Stimulated activated naive CD8-positive, alpha-beta T cell treated with anti-CD3 and anti-CD28 coated beads, Interleukin-15, Interleukin-2, amounts not matched to agents 100 ng/mL and 50 ng/mL, for 24 hours (primary cell): ENCODE data around the gene DHX16.

Experiments used
- H3K27ac Mint-ChIP-seq: one replicate; pipeline ENCODE4 v1.8.0; 2021; ENCODE audit warnings: mild to moderate bottlenecking, mixed read lengths
- H3K27me3 Mint-ChIP-seq: one replicate; pipeline ENCODE4 v1.8.0; 2021; ENCODE audit warnings: mixed read lengths
- H3K36me3 Mint-ChIP-seq: one replicate; pipeline ENCODE4 v1.8.0; 2021; ENCODE audit warnings: low read depth, mixed read lengths
- H3K4me1 Mint-ChIP-seq: one replicate; pipeline ENCODE4 v1.8.0; 2021; ENCODE audit warnings: low read depth, mixed read lengths
- H3K4me3 Mint-ChIP-seq: one replicate; pipeline ENCODE4 v1.8.0; 2021; ENCODE audit warnings: mild to moderate bottlenecking, mixed read lengths
- H3K9me3 Mint-ChIP-seq: one replicate; pipeline ENCODE4 v1.8.0; 2021; ENCODE audit warnings: mixed read lengths

DHX16 gene

DNA sequence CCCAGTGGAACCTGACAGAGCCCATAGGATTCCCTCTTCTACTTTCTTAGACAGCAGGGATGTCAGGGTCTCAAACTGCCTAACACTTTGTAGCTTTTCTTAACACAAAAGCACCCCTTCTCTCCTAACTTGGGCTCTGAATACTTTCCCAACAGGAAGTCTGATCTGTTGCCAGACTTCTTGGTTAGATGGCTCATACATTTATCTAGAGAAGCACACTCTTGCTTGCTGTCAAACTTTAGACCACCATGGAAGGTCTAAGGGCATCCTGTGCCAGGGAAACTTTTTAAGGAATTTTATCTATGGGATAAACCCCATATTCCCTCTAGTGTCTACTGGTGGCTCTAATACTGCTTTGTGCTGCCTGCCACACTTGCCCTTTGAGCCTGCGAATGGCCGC, 29.1 kb downstream of the DHX16 start:
- Mint-ChIP-seq H3K36me3 (peaks cover 39% of the 10 kb centered on the region), H3K4me1 (peaks cover 41% of the 10 kb centered on the region), H3K9me3 (no peaks in the 10 kb centered on the region), H3K27ac (no peak overlapping the region), H3K4me3 (no peak overlapping the region), H3K27me3 (no peaks in the 10 kb centered on the region)

- Mint-ChIP-seq H3K27me3 (no peaks in the 10 kb centered on the region), H3K9me3 (no peaks in the 10 kb centered on the region), H3K36me3 (peaks cover 38% of the 10 kb centered on the region), H3K4me1 (peaks cover 27% of the 10 kb centered on the region), H3K4me3 (no peak overlapping the region), H3K27ac (peak overlapping the region; percentile 50)
Observed at GRCh38 chr6:30641048-30641447, 31.8 kb downstream of the DHX16 start.

GRCh38 chr6:30640481-30640880, 32.3 kb downstream of the DHX16 start:
- Mint-ChIP-seq H3K4me3 (no peak overlapping the region), H3K4me1 (peaks cover 22% of the 10 kb centered on the region), H3K27ac (no peak overlapping the region), H3K36me3 (peaks cover 39% of the 10 kb centered on the region), H3K27me3 (no peaks in the 10 kb centered on the region), H3K9me3 (no peaks in the 10 kb centered on the region)

GRCh38 chr6:30635834-30636233, 37.0 kb downstream of the DHX16 start:
- Mint-ChIP-seq H3K36me3 (peaks cover 36% of the 10 kb centered on the region), H3K27me3 (no peaks in the 10 kb centered on the region), H3K9me3 (no peaks in the 10 kb centered on the region), H3K27ac (no peak overlapping the region), H3K4me1 (peaks cover 9% of the 10 kb centered on the region), H3K4me3 (no peak overlapping the region)

DNA sequence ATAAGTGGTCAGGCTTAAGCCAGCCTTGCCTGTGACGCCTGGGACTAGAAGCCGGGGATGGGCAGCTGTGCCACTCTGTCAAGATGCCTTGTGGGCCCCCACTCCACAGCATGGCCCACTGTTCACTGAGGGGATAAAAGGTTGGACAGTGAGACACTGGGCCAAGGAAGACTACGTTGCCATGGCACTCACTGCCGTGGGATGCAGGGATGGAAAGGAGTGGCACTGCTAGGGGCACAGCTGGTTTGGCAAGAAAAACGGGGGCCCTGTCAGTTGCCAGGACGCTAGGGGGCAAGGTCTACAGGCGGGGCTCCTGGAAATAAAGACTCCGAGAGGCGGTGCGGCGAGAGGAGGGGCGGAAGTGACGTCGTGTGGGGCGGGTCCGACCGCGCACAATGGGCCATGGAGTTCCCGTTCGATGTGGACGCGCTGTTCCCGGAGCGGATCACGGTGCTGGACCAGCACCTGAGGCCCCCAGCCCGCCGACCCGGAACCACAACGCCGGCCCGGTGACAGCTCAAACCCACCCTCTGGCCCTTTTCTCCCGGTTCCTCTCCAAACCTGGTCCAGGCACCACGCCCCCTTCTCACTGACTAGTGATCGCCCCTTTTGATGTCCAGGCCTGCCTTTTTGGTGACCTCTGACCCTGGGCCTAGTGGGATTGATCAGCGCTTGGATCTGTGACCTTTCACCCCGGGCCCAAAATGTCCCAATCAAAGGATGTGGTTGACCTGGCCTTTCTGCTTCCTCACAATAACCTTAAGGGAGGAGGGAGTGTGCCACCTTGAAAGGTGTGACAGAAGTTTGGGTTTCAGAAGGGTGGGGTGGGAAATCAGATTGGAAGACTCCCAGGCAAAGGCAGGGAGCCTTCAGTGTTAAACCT, 46.1 kb downstream of the DHX16 start, which contains the start of gene ATAT1:
TSS of gene ATAT1 (plus strand) at position 391 of the 883 bp plus-strand sequence.
- no peaks in the 10 kb centered on the region for H3K9me3 Mint-ChIP-seq
- H3K4me3 Mint-ChIP-seq, result peak within 1 kb of the TSS; percentile 90
- peaks cover 53% of the 10 kb centered on the region for H3K36me3 Mint-ChIP-seq
- no peaks in the 10 kb centered on the region for H3K27me3 Mint-ChIP-seq
- peaks cover 22% of the 10 kb centered on the region for H3K4me1 Mint-ChIP-seq
- peak within 1 kb of the TSS; percentile 88 for H3K27ac Mint-ChIP-seq

GRCh38 chr6:30625511-30625910, 47.3 kb downstream of the DHX16 start:
- H3K9me3 Mint-ChIP-seq, result no peaks in the 10 kb centered on the region
- no peak overlapping the region for H3K4me3 Mint-ChIP-seq
- H3K4me1 Mint-ChIP-seq, result peaks cover 22% of the 10 kb centered on the region
- H3K27ac Mint-ChIP-seq, result no peak overlapping the region
- peaks cover 51% of the 10 kb centered on the region for H3K36me3 Mint-ChIP-seq
- no peaks in the 10 kb centered on the region for H3K27me3 Mint-ChIP-seq

- Mint-ChIP-seq H3K27me3 (peaks cover 3% of the 10 kb centered on the region), H3K9me3 (no peaks in the 10 kb centered on the region), H3K27ac (peak overlapping the region; percentile 99), H3K36me3 (peaks cover 68% of the 10 kb centered on the region), H3K4me1 (peaks cover 34% of the 10 kb centered on the region), H3K4me3 (peak overlapping the region; percentile 96)
Observed at GRCh38 chr6:30619561-30619960, 53.2 kb downstream of the DHX16 start.

DNA sequence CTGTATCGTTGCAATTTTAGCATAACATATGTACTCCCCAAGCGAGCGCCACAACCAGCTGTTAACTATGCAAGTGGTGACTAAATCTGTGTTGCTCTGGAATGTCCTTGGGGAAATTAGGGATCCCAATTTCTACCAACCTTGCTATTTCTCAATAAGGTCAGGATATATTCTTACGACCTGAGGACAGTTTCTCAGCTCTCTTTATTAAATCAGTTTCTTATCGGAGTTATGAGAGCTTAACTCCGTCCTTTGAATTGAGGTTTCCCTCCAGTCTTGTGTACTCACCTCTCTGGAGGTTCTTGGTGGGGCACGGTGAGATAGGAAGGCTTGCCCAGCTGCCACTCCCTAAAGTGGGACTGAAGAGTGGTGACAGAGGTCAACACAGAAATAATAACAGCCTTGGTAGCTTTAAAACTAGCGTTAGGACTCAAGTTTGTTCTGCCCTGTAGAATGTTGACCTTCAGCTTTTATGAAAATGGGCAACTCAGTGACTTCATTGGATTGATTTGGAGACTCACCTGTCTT, 54.5 kb downstream of the DHX16 start:
- Mint-ChIP-seq H3K9me3 (no peaks in the 10 kb centered on the region), H3K27me3 (peaks cover 3% of the 10 kb centered on the region), H3K36me3 (peaks cover 75% of the 10 kb centered on the region), H3K27ac (peak overlapping the region; percentile 99), H3K4me1 (peaks cover 46% of the 10 kb centered on the region), H3K4me3 (peak overlapping the region; percentile 96)

DNA sequence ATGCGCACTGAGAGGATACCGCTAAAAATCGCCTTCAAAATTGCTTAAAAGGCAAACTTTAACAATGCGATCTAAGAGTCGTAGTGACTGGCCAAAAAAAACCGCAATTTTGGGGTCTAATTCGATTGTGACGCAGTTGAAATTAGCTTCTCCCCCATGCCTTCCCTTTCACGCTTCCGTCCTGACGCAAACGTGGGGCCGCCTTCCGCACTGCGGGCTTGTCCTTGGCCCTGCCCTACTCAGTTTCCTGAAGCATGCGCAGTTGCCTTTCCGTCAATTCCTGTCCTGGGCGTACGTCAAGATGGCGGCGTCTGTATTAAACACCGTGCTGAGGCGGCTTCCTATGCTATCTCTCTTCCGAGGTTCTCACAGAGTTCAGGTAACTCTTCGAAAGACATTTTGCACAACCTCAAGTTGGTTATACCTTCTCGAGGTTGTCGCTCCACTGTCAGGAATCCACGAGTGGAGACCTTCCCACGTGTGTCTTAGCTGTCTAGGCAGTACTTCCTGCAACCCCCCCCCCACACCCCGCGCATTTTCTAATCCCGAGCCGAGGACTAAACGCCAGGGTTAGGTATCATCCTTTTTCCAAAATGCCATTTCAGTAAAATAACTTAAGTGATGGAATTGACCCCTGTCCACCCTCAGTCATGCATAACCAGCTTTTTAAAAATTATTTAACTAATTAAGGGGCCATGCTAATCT, 55.1 kb downstream of the DHX16 start, which contains the start of gene MRPS18B:
TSS of gene MRPS18B (plus strand) at position 276 of the 705 bp plus-strand sequence. CDS start at position 302, 26 bp downstream.
- H3K4me3 Mint-ChIP-seq, result peak within 1 kb of the TSS; percentile 96
- H3K9me3 Mint-ChIP-seq, result no peaks in the 10 kb centered on the region
- peaks cover 75% of the 10 kb centered on the region for H3K36me3 Mint-ChIP-seq
- H3K27ac Mint-ChIP-seq, result peak within 1 kb of the TSS; percentile 99
- peaks cover 3% of the 10 kb centered on the region for H3K27me3 Mint-ChIP-seq
- peaks cover 52% of the 10 kb centered on the region for H3K4me1 Mint-ChIP-seq

DNA sequence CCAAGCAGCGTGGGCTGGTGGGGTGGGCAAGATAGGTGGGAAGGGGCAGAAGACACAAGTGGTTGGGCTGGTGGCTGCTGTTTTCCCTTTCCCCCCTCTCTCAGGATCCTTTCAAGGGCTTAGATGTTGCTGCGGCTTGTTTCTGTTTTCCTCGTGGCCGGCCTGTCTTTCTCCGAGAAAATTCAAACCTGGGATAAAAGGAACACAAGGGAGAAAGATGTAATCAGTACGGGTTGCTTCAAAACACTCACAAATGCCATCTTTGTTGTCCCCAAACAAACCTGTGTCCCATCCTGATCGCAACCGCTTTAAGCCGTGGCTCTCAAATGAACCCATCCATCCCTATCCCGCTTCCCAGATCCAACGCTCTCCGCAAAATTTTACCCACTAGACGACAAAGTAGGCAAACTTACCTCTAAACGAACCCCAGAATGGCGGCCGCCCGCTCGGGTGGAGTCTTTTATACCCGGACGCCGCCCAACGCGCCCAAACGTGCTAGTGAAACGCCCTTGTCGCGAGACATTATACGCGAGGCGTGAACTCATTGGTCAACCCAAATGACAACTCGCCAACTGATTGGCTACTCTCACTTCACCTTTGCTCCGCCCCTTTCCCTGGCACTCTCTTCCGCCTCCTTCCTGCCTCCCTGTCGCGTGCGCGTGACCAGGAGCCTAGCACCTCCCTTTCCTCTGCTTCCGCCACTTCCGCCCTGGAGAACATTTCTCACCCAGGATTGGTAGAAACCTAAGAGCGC, 55.8 kb downstream of the DHX16 start, which contains the start of gene PPP1R10:
TSS of gene PPP1R10 (minus strand) at position 433 of the 754 bp plus-strand sequence. CDS start 7,299 bp downstream, outside the sequence.
- peak within 1 kb of the TSS; percentile 96 for H3K4me3 Mint-ChIP-seq
- peaks cover 3% of the 10 kb centered on the region for H3K27me3 Mint-ChIP-seq
- peaks cover 76% of the 10 kb centered on the region for H3K36me3 Mint-ChIP-seq
- H3K27ac Mint-ChIP-seq, result peak within 1 kb of the TSS; percentile 99
- no peaks in the 10 kb centered on the region for H3K9me3 Mint-ChIP-seq
- H3K4me1 Mint-ChIP-seq, result peaks cover 59% of the 10 kb centered on the region

DNA sequence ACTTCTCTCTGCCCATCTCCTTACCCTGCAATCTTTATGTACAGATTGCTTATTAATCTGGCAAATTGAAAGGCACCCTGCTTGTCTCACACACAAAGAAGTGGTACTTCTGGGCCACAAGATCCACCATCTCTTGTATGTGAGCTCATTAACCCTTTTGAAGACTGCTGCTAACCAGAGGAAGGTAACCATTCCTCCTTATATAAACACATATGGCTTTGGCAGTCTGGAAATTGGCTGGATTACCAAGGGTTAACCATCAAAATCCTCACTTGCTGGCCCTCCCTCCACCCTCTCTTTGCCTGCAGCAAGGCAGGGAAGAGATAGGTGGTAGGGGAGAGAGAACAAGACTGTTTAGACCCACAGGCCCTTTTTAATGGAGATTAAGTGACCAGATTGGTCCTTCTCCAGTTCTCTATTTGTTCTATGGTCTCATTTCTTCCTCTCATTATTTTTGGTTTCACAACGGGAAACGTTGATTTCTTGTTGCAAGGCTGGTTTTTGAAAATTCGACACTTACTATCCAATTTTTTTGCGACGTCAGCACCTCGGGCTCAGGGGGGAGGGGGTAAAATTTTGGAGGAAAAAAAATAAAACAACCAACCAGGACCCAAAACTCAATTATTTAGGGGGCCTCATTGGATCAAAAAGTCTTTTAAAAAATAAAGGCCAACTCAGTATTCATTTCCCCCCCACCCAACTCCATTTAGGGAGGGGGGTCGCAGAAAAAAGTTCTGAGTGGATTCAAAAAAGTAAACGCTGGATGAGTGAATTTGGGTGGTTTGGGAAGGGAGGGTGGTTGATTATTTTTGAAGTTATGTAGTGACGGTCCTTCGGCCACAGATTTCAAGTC, 56.6 kb downstream of the DHX16 start:
- peak overlapping the region; percentile 99 for H3K27ac Mint-ChIP-seq
- H3K27me3 Mint-ChIP-seq, result peaks cover 3% of the 10 kb centered on the region
- H3K4me3 Mint-ChIP-seq, result peak overlapping the region; percentile 96
- peaks cover 77% of the 10 kb centered on the region for H3K36me3 Mint-ChIP-seq
- H3K9me3 Mint-ChIP-seq, result no peaks in the 10 kb centered on the region
- H3K4me1 Mint-ChIP-seq, result peaks cover 67% of the 10 kb centered on the region

DNA sequence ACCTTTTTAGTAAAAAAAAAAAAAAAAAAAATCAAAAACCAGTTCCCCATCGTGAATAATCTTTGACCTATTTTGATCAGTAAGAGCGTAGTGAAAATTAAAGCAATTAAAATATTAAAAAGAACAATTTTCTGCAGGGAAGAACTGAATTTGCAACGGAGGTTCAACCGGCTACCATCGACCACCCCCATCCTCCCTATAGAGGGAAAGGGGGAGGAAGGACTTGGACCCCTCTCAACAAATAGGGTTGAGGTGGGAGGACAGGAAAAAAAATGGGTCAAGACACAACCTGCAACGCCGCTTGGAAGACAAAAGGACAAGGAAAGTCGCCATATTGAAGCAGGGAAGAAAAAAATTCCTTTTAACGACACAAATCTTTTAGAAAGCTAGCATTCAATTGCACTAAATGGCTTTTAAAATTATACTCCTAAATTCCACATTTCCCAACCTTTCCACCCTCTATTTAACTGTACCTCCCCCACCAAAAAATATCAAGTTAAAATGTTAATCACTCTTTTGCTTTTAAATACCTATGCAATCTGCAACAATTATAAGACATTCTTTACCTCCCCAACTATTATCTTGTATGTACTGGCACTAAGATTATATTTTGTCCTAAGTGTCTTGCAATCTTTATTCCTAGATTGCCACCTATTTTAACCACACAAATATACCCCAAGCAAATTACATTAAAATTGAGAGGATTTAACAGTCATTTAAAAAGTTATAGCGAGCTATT, 57.4 kb downstream of the DHX16 start:
- peaks cover 75% of the 10 kb centered on the region for H3K4me1 Mint-ChIP-seq
- H3K4me3 Mint-ChIP-seq, result peak overlapping the region; percentile 96
- H3K9me3 Mint-ChIP-seq, result no peaks in the 10 kb centered on the region
- peaks cover 3% of the 10 kb centered on the region for H3K27me3 Mint-ChIP-seq
- H3K36me3 Mint-ChIP-seq, result peaks cover 84% of the 10 kb centered on the region
- H3K27ac Mint-ChIP-seq, result peak overlapping the region; percentile 99

- H3K27me3 Mint-ChIP-seq, result peaks cover 3% of the 10 kb centered on the region
- H3K36me3 Mint-ChIP-seq, result peaks cover 88% of the 10 kb centered on the region
- H3K27ac Mint-ChIP-seq, result peak overlapping the region; percentile 99
- H3K4me1 Mint-ChIP-seq, result peaks cover 79% of the 10 kb centered on the region
- H3K4me3 Mint-ChIP-seq, result peak overlapping the region; percentile 96
- no peaks in the 10 kb centered on the region for H3K9me3 Mint-ChIP-seq
Observed at GRCh38 chr6:30614843-30615218, 58.0 kb downstream of the DHX16 start.
